BJ (cell line): ENCODE measurements around the gene ARHGAP11A. TPM values are rescaled to one million over a fixed set of nuclear protein-coding genes. Genes with fewer than 3 reads are reported as not detected.

Experiments used
- CTCF ChIA-PET: fragments of 350-600 bp; formaldehyde crosslinking; extraction: SDS; loops from one replicate; lab custom pipeline; 2021; ENCODE audit warnings: antibody characterized with exemption, inconsistent platforms; lab: Yijun Ruan, JAX
- POLR2A ChIA-PET: fragments of 300-600 bp; sonication (Branson Sonifier 250); formaldehyde crosslinking; extraction: SDS; loops from one replicate; lab custom pipeline; 2021; ENCODE audit warnings: antibody characterized with exemption; lab: Charles Lee
- DNase-seq: peaks from one replicate; pipeline ENCODE4 v3.0.0-alpha.2; 2011; ENCODE audit warnings: low read depth
- H3K27me3 ChIP-seq: 2 replicates; pipeline ENCODE4 v1.6.0; 2011; ENCODE audit warnings: low read length; ENCODE audit not compliant: control insufficient read depth, insufficient read depth
- H3K36me3 ChIP-seq: 2 replicates; pipeline ENCODE4 v1.5.1; 2011; ENCODE audit warnings: low read length; ENCODE audit not compliant: control insufficient read depth, insufficient read depth
- H3K4me3 ChIP-seq: 2 replicates; pipeline ENCODE4 v1.5.1; 2011; ENCODE audit warnings: low read depth, mild to moderate bottlenecking, control low read depth, low read length
- polyA plus RNA-seq: library from polyadenylated mRNA; depleted of rRNA; stranded (reverse); fragments of >200 nt; gene quantifications from 2 replicates; pipeline ENCODE4 v1.2.3, GENCODE V29; 2011
- TF ChIP-seq, protein P1 (sequence below): IDR thresholded peaks from 2 replicates; pipeline ENCODE4 v1.5.1; 2011; ENCODE audit warnings: low read depth, mild to moderate bottlenecking, control low read depth, inconsistent platforms, low read length, moderate library complexity; ENCODE audit not compliant: insufficient read depth

ARHGAP11A gene
- polyA plus RNA-seq, 1 experiment = 5.5 TPM

DNA sequence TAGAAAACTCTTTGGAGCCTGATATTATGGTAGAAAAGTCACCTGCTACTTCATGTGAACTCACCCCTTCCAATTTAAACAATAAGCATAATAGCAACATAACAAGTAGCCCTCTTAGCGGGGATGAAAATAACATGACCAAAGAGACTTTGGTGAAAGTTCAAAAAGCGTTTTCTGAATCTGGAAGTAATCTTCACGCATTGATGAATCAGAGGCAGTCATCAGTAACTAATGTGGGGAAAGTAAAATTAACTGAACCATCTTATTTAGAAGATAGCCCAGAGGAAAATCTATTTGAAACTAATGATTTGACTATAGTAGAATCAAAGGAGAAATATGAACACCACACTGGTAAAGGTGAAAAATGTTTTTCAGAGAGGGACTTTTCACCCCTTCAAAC is 21.1 kb downstream of the ARHGAP11A start:
- no peak for DNase-seq
- ChIA-PET CTCF (interaction anchor here (1.0 to 1.8 kb wide), 2 partner anchors 13 to 14 kb away, joined by 4 to 5 read pairs; no protein-coding TSS in a partner anchor), POLR2A (no interaction called here)
- H3K4me3 ChIP-seq = no peak overlapping the region
- H3K36me3 ChIP-seq = no peaks in the 10 kb centered on the region
- TF ChIP-seq, protein P1, sequence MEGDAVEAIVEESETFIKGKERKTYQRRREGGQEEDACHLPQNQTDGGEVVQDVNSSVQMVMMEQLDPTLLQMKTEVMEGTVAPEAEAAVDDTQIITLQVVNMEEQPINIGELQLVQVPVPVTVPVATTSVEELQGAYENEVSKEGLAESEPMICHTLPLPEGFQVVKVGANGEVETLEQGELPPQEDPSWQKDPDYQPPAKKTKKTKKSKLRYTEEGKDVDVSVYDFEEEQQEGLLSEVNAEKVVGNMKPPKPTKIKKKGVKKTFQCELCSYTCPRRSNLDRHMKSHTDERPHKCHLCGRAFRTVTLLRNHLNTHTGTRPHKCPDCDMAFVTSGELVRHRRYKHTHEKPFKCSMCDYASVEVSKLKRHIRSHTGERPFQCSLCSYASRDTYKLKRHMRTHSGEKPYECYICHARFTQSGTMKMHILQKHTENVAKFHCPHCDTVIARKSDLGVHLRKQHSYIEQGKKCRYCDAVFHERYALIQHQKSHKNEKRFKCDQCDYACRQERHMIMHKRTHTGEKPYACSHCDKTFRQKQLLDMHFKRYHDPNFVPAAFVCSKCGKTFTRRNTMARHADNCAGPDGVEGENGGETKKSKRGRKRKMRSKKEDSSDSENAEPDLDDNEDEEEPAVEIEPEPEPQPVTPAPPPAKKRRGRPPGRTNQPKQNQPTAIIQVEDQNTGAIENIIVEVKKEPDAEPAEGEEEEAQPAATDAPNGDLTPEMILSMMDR = no peak
- no peaks in the 10 kb centered on the region for H3K27me3 ChIP-seq

DNA sequence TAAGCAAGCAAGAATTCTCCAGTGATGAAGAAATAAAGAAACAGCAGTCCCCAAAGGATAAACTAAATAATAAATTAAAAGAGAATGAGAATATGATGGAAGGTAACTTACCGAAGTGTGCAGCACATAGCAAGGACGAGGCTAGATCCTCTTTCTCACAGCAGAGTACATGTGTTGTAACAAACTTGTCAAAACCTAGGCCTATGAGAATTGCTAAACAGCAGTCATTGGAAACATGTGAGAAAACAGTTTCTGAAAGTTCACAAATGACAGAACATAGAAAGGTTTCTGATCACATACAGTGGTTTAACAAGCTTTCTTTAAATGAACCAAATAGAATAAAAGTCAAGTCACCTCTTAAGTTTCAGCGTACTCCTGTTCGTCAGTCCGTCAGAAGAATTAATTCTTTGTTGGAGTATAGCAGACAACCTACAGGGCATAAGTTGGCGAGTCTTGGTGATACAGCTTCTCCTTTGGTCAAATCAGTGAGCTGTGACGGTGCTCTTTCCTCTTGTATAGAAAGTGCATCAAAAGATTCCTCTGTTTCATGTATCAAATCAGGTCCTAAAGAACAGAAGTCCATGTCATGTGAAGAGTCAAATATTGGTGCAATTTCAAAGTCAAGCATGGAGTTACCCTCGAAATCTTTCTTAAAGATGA is 21.7 kb downstream of the ARHGAP11A start:
- Histone ChIP-seq H3K36me3 (no peaks in the 10 kb centered on the region), H3K4me3 (no peak overlapping the region), H3K27me3 (no peaks in the 10 kb centered on the region)
- no peak for DNase-seq
- POLR2A ChIA-PET = no interaction called here
- CTCF ChIA-PET = interaction anchor here (1.0 to 1.8 kb wide), 2 partner anchors 12 to 13 kb away, joined by 4 to 5 read pairs; no protein-coding TSS in a partner anchor
- TF ChIP-seq, protein P1 = no peak

DNA sequence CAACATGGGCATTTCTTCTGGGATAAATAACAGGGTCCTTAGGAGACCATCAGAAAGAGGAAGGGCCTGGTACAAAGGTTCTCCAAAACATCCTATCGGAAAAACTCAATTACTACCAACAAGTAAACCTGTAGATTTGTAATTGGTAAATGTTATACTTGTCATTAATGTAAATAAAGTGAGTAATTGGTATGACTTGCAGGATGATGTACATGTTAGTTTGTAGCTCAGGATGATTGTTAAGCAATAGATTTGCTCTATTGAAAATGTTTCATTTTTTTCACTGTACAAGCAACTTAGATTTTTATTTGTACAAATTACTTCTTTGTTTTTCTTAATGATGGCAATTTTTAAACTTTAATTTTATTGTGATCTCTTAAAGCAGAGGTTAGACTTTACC is 22.4 kb downstream of the ARHGAP11A start:
- DNase-seq = no peak
- POLR2A ChIA-PET = no interaction called here
- CTCF ChIA-PET = interaction anchor here (1.8 kb wide), 1 partner anchor 13 kb away, joined by 5 read pairs; no protein-coding TSS in a partner anchor

DNA sequence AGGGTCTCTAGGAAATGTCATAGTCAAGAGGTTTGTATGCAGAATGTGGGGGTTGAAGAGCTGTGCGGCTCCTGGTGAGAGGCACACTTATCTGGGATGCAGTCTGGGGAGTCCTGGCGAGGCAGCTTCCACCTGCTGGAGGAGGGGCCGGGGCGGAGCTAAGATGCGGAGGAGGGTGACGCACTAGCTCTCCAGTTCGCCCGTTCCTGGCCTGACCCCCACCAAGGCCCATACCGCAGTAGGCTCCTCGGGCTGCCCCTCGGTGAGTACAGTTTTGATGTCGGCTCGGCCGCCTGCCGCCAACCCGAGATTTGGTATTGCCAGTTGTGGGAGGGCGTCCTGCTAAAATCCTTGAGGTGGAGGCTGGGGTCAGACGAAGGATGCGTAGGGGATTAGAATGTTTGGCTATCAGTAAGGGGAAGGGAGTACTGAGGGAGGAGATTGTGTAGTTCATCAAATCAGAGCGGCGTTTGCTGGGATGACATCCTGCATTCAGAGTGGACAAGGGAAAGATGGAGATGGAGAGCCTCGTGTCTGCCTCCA is 26.3 kb downstream of the ARHGAP11A start, which contains the start of gene SCG5:
TSS of gene SCG5 (plus strand) at position 194 of the 543 bp plus-strand sequence. CDS start 1,883 bp downstream, outside the sequence.
- POLR2A ChIA-PET = no interaction called here
- CTCF ChIA-PET = interaction anchor here (1.3 to 1.7 kb wide), 3 partner anchors 8 to 10 kb away, joined by 3 to 9 read pairs (median 4); no protein-coding TSS in a partner anchor
- Histone ChIP-seq H3K36me3 (no peaks in the 10 kb centered on the region), H3K4me3 (peak within 1 kb of the TSS; percentile 24), H3K27me3 (no peaks in the 10 kb centered on the region)
- no peak for DNase-seq
- TF ChIP-seq, protein P1 = no peak

More for the DNA sequence above, 22.4 kb downstream of the ARHGAP11A start:
- TF ChIP-seq, protein P1 = no peak
- Histone ChIP-seq H3K27me3 (no peaks in the 10 kb centered on the region), H3K4me3 (no peak overlapping the region), H3K36me3 (no peaks in the 10 kb centered on the region)

DNA sequence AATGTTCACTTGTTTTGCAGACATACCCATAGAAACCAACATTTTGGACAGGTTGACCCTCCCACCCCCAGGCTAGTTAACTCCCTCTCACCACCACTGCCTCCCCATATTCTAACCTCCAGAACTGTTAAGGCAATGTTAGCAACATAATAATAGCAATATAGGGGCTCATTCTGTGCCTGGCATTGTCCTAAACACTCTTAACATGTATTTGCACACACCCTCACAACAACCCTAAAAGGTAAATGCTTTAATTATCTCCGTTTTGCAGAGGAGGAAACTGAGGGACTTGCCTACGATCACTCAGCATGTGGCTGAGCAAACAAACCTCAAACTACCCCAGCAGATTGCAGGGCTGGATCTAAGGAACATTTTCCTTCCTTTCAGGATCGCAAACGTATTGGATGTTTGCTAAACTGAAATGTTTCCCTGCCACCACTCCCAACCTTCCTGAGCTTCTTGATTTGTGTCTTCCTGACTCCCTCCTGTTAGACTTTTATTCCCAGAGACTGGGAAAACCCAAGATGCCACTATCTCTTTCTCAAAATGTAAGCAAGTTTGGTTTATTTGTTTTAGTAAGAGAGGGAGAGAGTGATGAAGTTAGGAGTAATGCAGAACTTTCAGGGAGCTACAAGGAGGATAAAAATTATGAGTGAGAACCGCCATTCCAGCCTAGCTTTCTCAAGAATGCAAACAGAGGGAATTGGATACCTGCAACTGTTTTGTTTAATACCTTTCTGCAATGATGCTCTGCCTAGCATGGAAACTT is 27.5 kb downstream of the ARHGAP11A start:
- POLR2A ChIA-PET = no interaction called here

More for the DNA sequence above, 27.5 kb downstream of the ARHGAP11A start:
- CTCF ChIA-PET = no interaction called here
- no peak overlapping the region for H3K4me3 ChIP-seq
- H3K36me3 ChIP-seq = no peaks in the 10 kb centered on the region
- TF ChIP-seq, protein P1 = no peak
- DNase-seq = no peak
- H3K27me3 ChIP-seq = no peaks in the 10 kb centered on the region
